Hindlimb muscle (tissue), 1 donor: ENCODE data around the gene PIK3C2B. TPM values are rescaled to one million over a fixed set of nuclear protein-coding genes. Genes with fewer than 3 reads are reported as not detected.

Experiments
- DNase-seq: peaks from one replicate; pipeline ENCODE4 v3.0.0-alpha.2; 2013
- polyA plus RNA-seq: library from polyadenylated mRNA; unstranded; fragments of 120-200 nt; gene quantifications from one replicate; pipeline ENCODE4 v1.2.1, GENCODE V29; 2013; ENCODE audit not compliant: insufficient read length

The PIK3C2B gene
- polyA plus RNA-seq, 1 donor: 39.7 TPM

DNA sequence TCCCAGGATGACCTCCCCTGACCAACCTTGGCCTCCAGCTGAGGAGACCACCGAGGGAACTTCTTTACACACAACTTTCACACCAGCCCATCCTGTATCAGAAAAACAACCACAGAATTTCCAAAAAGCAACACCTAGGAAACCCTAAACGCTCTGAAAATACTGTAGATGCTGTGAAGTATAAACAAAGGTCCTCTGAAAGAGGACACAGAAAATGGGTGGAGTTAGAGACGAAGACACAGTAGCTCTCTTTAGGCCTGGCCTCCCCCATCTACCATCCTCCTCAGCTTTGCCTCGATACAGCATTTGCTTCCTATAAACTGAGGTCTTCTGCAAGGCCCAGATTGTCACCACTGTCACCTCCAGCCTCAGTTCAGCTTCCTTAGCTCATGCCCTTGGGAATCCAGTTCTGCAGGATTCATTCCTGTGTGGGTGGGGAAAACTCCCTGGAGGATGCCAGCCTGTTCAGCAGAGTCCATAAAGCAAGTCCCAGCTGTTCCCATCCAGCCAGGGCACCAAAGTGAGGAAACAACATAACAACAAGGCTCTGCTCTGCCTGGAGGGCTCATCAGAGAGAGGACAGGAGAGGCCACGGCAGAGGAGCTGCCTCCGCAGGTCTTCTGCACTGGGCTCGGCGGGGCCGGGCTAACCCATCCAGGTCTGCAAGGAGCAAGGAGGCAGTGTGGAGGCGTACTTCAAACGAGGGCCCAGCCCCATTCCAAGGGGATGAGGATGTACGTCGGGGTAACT is 15.0 kb downstream of the PIK3C2B start:
- no peak for DNase-seq

DNA sequence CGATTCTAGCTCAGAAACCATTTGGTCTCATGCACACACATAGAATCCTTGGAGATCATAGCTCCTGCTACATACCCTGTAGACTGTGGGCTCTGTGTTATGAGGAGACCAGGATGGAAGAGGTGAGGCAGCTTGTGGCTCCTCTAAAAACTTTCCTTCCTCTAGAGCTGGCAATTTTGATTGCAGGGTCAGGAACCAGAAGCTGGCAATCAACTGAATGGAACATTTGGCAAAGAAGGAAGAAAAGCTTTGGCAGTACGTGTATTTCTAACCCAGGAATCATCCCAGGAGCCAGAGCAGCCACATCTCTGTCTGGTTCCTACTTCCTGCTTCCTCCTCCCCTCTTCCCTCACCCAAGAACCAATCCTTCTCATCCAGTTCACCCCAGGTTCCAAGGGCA is 15.7 kb downstream of the PIK3C2B start:
- no peak for DNase-seq

DNA sequence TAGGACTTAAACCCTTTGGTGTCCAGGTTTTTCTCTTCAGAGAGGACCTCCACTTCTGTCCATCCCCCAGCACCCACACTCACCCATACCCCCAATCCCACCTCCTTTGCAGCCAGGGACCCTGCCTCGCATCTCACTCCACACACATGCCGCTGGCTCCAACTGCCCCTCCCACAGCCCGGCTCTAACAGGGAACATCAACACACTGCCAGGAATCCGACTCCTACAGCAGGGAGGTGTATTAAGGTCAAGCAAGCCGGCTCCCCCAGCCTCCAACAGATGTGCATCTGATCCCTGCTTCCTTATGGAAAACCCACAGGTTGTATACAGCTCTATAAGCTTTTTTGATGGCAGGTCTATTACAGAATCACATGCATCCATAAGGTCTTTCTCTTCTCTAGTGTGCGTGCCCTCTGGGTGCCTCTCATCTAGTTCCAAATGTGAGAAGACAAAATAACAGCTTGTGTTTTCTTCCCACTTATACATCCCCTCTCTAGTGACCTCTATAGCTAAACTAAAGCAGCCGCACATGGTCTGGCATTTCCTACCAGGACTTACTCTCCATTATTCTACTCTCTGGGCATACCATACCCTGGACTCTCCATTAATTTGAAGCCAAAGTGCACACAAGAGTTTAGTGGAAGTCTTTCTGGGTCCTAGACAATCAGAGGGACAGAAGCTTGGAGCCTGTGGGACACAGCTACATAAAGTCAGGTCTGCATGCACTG is 16.3 kb downstream of the PIK3C2B start:
- DNase-seq: no peak

DNA sequence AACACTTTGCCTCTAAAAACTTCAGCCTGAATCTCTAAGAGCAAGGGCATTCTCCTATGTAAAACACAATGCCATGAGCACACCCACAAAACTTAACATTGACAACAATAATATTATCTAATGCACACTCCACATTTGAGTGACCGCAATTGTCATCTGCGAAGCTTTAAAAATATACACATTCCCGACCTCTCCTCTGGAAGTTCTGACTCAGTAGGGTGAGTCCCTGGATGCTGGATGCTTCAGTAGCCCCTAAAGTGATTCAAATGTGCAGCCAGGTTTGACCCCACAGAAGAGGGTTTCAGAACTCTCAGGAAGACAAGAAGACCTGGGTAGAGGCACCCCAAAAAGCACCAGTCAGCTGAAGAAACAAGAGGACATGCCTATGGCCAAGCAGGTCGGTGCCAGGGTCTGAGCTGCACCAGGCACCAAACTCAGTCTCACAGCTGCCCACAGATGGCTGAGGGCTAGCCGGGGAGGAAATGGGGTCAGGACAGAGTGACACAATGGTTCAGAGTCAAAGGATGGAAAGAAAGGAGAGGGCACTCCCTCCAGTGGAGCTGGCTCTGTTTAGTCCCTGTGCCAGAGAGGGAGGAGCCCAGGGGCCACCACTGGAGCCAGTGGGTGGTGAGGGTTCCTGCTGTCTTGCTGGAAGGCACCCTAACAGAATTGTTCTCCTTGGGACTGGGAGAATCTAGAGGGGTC is 17.4 kb downstream of the PIK3C2B start:
- no peak for DNase-seq

DNA sequence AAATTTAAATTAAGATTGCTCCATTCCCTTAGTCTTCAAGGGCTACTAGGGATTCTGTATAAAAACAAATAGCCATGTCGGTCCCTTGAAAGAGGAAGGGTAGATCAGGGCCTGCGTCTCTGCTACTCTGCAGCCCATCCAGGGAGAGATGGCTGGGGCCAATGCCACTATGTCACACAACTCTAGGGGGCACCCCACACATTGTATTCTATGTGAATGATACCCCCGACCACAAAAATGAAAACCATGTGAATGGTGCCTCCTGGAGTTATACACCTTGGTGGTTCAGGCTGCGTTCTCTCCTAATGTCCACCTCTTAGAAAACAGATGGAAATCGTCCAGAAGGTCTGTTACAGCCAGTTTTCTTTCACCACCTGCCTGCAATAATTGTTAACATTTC is 18.0 kb downstream of the PIK3C2B start:
- no peak for DNase-seq

DNA sequence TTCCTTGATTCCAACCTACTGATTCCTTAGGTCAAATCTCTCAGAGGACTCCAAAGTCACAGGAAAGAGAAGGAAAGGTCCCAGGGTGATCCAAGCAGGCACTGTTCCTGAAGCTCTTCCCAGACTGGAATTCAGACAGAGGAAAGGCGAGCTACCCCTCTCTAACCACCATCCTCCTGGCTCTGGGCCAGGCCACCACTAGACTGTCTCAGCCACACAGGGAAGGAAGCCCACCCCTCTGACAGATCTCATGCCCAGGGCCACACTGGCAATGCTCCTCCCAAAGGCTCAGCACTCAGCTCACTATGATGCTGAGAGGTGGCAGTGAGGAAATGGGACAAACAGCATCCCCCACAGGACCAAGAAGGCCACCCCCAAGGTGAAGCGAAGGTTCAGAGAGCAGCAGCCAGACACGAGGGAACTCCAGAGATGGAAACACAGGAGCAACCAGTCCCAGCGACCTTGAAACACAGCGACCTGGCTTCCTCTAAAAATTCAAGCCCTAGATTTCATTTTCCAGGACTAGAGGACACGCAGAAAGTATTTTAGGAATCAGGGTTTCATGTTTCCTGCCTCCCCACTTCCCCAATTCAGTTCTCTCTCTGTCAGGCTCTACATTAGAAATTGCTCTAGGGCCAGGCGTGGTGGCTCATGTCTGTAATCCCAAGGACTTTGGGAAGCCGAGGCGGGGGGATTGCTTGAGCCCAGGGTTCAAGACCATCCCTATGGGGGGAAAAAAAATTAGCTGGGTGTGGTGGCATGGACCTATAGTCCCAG is 18.8 kb downstream of the PIK3C2B start:
- DNase-seq: no peak

DNA sequence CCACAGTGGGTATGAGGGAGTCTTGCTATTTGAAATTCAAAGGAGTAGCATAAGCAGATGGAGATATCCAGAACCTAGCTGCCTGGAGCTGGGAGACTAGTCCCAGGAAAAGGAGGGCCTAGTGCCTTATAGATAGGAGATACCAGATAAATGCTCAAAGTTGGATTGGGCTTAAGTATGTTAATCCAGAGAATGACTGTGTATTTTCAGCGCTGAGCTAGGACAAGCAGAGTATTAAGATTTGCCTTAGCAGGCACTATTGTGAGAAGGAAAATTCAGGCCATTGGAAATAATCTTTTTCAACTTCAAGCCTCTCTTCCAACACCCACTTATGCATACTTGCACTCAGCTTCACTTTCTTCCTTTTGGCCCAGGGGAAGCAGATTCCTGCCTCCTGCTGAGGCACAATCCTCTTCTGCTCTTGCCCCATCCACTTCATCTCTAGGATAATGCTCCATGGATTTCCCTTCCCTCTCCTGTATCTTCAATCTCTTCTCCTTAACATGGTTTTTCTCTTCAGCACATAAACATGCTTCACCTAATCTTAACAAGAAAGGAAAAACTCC is 21.1 kb downstream of the PIK3C2B start:
- DNase-seq: no peak

DNA sequence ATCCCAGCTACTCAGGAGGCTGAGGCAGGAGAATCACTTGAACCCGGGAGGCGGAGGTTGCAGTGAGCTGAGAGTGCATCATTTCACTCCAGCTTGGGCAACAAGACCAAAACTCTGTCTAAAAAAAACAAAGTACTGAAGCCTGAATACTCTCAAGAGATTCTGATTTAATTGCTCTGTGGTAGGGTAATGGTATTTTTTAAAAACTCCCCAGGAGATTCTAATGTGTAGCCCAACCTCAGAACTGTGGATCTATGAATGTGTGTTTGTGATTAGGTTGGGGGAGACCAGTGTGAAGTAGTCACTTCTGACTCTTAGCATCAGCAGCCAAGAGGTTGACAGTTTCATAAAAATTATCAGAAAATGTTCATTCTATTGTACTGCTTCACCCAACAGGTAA is 21.9 kb downstream of the PIK3C2B start:
- no peak for DNase-seq

DNA sequence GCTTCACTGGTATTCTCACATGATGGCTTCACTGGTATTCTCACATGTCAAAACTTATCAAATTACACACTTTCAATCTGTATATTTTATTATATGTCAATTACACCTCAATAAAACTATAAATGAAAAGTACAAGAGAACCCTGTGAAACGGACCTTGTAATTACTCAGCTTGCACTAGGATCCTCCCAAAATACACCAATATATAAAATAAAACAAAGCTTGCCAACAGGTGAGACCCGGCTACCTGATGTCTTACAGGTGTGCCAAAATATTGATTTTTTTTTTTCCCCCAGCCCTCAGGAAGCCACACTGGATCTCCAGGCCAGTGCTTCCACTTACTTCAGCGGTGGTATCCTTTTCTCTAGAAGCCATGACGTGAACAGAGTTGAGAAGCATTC is 22.9 kb downstream of the PIK3C2B start:
- DNase-seq: no peak

DNA sequence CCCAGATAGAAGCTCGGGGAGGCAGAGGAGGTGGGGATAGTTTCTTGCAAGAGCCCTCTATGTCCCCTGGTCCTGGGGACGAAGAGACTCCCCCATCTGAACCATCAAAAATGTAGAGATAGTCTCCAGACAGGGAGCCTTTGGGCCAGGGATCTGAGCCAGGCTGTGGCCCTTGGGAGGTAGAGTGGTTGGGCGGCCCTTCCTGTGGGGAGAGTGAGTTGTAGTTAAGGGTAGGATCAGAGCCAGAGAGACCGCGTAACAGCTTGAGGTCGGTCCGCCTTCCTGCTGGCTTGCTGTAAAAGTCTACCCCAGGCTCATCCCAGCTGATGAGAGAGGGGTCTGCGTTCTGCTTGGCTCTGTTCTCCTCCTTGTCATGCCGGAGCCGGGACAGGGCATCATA is 25.3 kb downstream of the PIK3C2B start:
- no peak for DNase-seq

DNA sequence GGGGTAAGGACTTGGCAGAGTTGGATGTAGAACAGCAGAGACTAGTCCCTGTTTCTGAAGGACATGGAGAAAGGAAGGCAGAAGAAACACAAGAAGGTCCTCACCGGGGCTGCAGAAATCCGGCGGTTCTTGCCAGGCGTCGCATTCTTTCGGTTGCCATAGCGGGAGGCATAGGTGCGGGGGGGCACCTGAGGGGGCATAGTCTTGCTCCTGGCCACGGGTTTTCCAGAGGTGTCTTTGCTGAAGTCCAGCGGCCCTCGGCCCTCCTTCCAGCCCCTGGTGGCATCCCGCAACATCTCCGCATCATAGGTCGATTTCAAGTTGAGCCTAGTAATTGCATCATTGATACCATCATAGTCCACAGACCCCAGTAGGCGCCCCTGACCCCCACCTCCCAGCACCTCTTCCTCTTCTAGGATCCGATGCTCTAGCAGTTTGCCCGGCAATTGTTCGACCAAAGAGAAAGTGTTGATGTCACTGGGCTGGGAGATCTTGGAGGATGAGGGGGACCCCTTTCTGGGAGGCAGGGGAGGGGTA is 25.8 kb downstream of the PIK3C2B start:
- no peak for DNase-seq

DNA sequence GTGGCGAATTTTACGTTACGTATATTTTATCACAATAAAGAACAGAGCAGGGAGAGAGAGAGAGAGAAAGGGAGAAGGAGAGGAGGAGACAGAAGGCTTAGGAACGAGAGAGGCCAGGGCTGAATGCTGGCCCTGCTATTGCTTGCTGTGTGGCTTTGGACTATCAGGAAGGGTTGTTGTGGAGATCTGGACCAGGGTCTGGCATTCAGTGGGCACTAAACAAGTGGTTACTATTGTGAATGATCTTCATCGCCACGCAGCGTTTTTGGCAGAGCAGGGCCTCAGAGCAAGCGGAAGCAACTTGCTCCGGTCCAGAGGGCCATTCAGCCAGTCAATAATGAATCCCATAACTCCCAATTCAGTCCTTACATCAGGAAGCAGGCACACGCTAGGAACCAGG is 26.4 kb downstream of the PIK3C2B start:
- DNase-seq: no peak

DNA sequence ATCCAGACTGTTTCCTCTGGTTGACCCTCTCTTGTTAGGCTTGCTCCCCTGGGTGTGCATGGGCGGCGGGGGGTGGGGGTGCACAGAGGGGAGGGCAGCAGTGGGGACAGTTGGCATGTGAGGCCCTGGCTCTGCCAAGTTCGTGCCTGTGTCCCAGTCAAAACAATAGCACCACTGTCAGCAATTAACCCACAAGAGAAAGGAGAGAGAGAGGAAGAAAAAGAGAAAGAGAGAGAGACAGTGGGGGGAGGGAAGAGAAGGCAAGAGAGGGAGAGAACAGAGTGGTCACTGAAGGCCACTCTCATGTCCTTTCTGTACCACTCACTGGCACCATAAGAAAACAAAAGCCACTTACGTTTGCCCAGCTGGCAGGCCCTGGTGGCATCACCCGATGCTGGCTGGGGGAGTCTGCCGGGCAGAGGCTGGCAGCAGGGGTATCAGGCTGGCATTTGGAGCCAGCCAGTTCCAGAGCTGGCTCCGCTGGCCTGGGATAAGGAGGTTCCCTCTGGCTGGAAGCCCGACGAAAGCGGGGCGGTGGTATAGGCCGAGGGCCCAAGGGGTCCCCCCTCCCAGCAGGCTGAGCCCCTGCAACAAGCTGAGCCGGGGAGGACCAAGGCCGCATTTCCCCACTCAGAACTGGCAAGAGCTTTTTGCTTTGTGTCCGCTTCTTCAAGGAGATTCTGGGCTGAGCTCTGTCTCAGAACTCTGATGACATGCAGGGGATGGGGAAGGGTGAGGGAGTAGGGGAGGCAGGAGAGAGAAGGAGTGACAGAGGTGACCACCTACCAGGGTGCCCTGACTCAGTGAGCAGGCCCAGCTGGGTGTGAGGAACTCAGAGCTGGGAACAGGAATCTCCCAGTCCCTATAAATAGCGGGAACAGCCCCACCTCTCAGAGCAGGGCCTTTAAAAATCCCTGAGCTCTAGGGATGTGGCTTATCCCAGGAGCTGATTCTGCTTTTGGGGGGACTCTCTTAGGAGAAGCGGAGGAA is 27.9 kb downstream of the PIK3C2B start:
- no peak for DNase-seq

DNA sequence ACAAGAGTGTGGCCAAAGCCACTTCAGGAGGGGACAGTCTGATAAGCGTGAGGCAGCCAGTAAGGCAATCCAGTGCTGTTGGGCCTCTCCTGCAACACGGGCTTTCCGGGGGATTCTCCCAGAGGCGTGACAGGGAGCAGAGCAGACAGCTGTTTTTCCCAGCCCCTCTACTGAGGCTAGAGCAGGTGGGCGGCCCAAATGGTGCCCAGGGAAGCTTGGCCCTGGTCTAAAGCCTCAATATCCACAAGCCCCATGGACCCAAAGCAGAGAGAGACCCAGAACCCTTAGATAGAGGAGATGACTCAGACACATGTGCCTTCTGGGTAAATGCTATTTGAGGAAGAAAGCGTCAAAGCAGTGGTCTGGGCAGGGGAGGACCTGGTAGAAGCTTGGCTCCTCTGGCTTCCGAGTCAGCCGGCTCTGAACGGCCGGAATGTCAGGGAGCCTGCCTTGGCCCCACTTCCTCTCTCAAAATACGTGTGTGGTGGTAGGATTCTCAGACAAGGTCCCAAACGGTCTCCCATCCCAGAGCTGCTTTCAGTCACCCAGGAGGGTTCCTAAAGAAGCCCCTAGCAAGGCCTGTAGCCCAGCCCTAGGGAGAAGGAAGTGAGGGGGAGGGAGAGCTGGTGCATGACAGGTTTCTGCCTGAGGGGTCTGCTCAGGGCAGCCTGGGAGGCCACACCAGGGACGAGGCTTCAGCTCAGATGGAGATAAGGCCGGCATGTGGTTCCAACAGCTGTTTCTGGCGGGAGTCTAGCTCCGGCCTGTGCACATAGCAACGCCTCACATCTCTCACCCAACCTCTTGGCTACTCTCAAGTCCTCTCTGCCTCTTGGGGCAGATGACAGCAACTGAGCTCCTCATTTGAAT is 28.8 kb downstream of the PIK3C2B start:
- no peak for DNase-seq

DNA sequence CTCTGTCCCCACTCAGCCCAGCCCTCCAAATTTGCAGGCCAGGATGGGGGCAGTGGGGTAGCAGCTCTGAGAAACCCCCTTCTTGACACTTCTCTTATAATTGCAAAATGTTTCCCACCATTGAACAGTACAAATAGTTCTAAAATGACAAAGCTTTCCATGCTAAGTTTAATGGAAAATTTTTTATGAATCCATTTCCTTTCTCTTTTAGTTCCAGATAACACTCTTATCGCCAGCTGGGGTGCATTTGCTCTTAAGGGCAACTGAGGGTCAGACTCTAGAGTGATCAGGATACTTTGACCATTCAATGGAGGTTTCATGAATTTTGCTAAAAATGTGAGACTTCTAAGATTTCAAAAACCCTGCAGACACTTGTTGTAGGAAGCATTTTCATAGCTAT is 29.9 kb downstream of the PIK3C2B start:
- no peak for DNase-seq

DNA sequence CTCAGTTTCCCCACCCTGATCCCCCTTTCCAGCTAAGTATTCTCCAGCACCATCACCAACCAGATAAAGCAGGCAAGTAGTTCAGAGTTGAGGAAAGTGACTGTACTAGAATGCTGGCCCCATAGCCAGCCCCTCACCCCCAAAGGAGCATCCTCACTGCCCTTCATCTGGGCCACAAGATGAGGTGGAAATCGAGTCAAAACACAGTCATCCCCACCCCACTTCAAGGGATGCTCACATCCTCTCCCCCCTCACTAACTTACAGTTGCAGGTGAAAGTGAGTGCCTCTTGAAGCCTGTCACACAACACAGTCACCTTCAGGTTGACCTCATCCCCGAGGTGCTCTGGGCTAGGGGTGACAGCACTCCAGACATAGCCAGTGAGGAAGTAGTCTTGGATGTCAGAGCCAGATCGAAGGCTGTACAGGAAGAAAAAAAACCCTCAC is 30.4 kb downstream of the PIK3C2B start:
- DNase-seq: no peak

DNA sequence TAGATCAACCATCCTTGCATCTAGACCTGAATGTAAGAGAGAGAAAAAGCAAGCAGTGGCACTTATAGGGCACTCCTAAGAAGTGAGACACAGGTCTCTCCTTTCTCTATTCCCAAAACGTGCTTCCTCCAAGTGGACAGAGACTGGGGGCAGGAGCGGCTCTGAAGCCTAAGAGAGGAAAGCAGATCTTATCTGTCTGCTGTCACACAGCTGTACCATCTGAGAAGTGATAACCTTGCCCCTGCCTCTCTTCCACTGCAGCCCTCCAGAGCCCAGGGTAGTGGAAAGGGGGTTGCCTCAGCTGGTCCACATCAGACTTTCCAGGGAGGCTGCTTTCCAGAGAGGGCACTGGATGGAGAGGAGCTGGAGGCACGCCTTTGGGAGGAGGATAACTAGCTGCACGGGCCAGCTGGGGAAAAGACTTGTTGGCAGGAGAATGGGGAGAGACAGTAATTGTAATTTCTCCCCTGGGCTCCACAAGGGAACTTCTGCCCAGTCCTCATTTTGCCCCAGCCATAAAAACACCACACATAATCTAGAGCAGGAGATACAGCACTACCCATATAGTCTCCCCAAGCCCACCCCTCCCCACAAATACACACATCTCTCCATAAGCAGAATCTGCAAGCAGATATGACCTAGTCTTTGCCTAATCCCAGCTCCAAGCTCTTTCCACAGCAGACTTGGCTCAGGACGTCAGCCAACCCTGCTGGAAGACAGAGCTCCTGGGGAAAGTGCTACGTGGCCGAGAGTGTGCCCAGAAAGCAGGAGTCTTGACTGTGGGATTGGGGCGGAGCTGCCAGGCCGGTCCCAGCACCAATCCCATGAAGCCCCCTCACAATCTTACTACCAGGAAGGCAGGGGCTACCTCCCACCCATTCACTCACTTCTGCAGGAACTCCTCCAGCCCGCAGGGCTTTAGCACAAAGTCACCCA is 31.2 kb downstream of the PIK3C2B start:
- peak; percentile 80 for DNase-seq

DNA sequence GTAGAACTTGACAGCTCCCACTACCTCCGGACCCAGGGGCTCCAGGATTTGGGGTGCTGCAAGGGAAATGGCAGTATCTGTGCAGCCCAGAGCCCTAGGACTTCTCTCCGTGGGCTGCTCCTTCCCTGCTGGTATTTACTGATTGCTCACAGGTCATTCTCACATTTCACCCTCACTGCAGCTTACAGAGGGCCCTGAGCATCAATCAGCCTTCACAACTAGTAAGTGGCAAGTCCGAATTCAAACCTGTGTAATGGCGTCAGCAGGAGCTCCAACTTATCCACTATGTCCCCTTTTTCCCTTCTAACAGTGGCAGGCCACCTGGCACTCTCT is 32.4 kb downstream of the PIK3C2B start:
- DNase-seq: no peak
